Measurements from ENCODE around the gene PIEZO2. TPM values are rescaled to one million over a fixed set of nuclear protein-coding genes. Genes with fewer than 3 reads are reported as not detected.
A peak's percentile ranks its signal among the peaks of the same experiment; 100 is the strongest.

The PIEZO2 gene
- total and polyA plus RNA-seq, 11 donors = 0.04 to 4.9 (median 0.20) TPM; not detected in 2

DNA sequence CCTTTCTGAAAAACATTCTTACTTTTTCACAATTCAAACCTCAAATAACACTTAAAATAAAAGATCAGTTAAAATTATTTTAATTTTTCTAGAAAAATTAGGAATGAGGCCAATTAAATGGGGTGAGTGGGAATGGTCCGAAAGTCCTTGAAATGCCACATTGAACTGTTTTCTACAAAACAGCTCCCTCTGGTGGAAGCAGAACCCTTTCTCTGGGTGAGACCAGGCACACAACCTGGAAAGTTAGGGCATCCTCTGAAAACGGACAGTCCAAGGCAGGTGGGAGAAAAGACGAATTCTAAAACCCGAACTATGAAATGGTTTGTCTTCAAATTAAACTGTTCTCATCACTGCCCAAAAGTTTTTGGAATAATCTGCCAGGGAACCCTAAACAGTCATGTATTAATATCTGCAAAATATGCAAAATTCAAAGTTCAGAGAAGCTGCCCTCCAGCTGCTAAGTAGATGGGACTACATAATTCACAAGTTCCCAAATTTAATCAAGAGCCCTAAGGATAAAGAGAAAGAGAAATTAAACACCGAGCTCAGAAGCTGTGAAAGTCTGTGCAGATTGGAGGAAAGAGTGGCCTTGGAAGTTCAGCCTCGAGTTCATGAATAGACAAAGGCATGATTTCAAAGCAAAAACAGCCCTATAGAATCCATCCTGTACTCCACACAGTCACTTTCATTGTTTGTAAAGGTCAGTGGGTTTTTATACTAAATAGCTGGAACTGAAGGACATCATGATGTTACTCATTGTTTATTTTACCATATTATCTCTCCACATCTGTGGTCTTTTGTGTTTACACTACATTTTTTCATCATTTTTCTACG, 108.3 kb downstream of the PIEZO2 start:
- Histone ChIP-seq H3K4me1 (no peaks in the 10 kb centered on the region), H3K27me3 (peaks cover 0 to 3% (median 0%) of the 10 kb centered on the region in 9 donors), H3K9me3 (peaks cover 0 to 7% (median 0%) of the 10 kb centered on the region in 12 donors), H3K36me3 (no peaks in the 10 kb centered on the region), H3K4me3 (no peak overlapping the region), H3K27ac (no peak overlapping the region)
- DNase-seq (peak in 2 of 5 donors; percentile 36 to 37), ATAC-seq (peak in 2 of 4 donors; percentile 58 to 63)
- WGBS, 4 donors = 34 to 40% (median 37%) methylated on average over 7 of the region's 7 CpGs
- TF ChIP-seq, protein P1, sequence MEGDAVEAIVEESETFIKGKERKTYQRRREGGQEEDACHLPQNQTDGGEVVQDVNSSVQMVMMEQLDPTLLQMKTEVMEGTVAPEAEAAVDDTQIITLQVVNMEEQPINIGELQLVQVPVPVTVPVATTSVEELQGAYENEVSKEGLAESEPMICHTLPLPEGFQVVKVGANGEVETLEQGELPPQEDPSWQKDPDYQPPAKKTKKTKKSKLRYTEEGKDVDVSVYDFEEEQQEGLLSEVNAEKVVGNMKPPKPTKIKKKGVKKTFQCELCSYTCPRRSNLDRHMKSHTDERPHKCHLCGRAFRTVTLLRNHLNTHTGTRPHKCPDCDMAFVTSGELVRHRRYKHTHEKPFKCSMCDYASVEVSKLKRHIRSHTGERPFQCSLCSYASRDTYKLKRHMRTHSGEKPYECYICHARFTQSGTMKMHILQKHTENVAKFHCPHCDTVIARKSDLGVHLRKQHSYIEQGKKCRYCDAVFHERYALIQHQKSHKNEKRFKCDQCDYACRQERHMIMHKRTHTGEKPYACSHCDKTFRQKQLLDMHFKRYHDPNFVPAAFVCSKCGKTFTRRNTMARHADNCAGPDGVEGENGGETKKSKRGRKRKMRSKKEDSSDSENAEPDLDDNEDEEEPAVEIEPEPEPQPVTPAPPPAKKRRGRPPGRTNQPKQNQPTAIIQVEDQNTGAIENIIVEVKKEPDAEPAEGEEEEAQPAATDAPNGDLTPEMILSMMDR (IDR thresholded peaks at IDR 0.05) = peak; percentile 55 to 87 (median 72)
- no peak for TF ChIP-seq POLR2A (IDR thresholded peaks at IDR 0.05)
- intact Hi-C loops (cut with DNase I) = loop anchor here in 8 of 10 donors (1.0 to 10.0 kb wide), 8 partner anchors 186 to 479 kb away; no protein-coding TSS in a partner anchor

DNA sequence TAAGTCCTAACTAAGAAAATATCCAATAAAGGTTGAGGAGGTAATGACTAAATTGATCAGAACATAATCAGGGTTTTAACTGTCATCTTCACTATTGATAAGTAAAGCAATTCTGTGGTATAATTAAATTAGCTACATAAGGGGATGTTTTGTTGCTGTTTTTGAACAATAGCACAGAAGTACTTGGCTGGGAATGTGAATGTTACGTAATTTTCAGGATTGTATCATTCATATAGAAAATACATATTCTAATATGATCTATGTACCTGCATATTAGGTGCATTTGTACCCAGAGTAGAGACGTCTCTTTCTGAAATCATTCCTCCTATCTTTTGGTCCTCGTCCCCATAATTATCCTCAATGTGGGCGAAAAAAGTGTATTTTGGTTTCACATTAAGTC, 109.0 kb downstream of the PIEZO2 start:
- WGBS, 4 donors = 52 to 60% (median 58%) methylated on average over 4 of the region's 4 CpGs
- no peak for TF ChIP-seq POLR2A (IDR thresholded peaks at IDR 0.05)
- H3K9me3 ChIP-seq = peaks cover 0 to 7% (median 0%) of the 10 kb centered on the region in 12 donors
- DNase-seq = no peak
- H3K27ac ChIP-seq = no peak overlapping the region
- H3K4me3 ChIP-seq = no peak overlapping the region
- no peak for ATAC-seq
- H3K36me3 ChIP-seq = no peaks in the 10 kb centered on the region
- peaks cover 0 to 3% (median 0%) of the 10 kb centered on the region in 9 donors for H3K27me3 ChIP-seq
- no peaks in the 10 kb centered on the region for H3K4me1 ChIP-seq
- intact Hi-C loops (cut with DNase I) = loop anchor here in 8 of 10 donors (2.0 to 10.0 kb wide), 6 partner anchors 186 to 478 kb away; no protein-coding TSS in a partner anchor

DNA sequence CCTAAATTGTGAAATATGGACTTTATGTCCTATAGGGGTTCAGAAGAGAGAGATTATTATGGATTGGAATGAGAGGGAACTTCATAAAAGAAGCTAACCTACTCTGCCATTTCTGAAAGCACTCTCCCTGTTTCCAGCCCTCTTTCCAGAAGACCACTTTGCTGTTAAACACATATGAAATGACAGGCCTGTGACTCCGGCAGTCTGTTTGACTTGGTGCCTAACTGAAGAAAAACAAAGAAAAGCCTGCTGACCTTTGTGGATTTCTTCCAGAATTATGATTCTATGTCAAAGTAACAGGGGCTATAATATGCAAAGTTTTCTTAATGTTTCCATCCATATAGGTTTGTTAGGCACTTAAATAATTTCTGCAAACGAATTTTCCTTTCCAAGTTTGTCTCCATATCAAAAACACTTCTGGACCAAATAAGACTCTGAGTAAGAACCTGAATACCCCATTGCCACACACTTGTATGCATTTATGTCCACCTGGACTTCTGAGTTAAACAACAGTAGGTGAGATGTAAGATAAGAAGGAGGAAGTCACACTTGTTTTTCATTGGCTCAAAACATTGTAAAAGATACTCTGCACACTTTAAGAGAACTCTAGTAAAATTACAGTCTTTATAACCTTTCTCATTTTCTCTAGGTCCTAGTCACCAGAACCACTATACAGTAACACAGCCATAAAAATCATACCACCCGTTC, 111.7 kb downstream of the PIEZO2 start:
- Histone ChIP-seq H3K4me1 (no peaks in the 10 kb centered on the region), H3K9me3 (no peaks in the 10 kb centered on the region), H3K27ac (no peak overlapping the region), H3K36me3 (no peaks in the 10 kb centered on the region), H3K27me3 (peaks cover 0 to 3% (median 0%) of the 10 kb centered on the region in 9 donors), H3K4me3 (no peak overlapping the region)
- no peak for DNase-seq
- no peak for TF ChIP-seq POLR2A (IDR thresholded peaks at IDR 0.05)
- TF ChIP-seq, protein P1 (IDR thresholded peaks at IDR 0.05) = no peak
- no peak for ATAC-seq
- 81 to 86% (median 84%) methylated on average over 3 of the region's 3 CpGs for WGBS, 4 donors
- intact Hi-C loops (cut with DNase I) = loop anchor here in 3 of 10 donors (2.0 to 10.0 kb wide), 3 partner anchors 183 to 473 kb away; no protein-coding TSS in a partner anchor

DNA sequence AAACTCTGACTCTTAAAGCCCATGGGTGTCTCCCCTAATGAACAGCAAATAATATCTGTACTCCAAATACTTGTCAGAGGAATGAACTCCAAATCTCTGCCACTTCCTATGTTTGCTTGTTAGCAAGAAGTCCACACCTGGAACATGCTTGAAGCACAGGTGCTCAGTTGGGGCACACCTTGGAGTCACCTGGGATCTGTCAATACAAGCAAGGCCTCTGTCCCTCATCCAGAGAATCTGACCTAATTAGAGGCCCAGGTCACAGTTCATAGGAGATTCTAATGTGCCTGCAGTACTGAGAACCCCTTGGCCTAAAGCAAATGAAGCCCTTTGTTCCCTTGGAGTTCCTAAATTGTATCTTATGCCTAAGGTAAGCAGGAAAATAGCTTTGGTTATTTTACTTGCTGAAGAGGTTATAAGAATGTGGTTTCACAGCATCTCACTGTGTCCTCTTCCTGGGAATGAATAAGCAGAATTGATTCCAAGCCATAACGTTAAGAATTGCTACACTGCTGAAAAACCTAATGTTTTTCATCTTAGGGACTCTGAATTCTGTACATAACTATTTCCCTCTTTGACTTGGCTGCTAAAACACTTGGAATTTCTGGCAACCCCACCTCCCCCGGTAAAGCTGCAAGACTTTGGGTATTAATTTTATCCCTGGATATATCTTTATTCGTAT, 113.4 kb downstream of the PIEZO2 start:
- no peak for ATAC-seq
- Histone ChIP-seq H3K4me3 (no peak overlapping the region), H3K27me3 (no peaks in the 10 kb centered on the region), H3K4me1 (no peaks in the 10 kb centered on the region), H3K36me3 (no peaks in the 10 kb centered on the region), H3K27ac (no peak overlapping the region), H3K9me3 (no peaks in the 10 kb centered on the region)
- DNase-seq = no peak
- WGBS, 4 donors = 73 to 77% (median 76%) methylated on average over 3 of the region's 3 CpGs
- TF ChIP-seq, protein P1 (IDR thresholded peaks at IDR 0.05) = no peak
- TF ChIP-seq POLR2A (IDR thresholded peaks at IDR 0.05) = no peak
- intact Hi-C loops (cut with DNase I) = loop anchor here in 2 of 10 donors (5.0 to 10.0 kb wide), 2 partner anchors 184 to 471 kb away; no protein-coding TSS in a partner anchor

All from heart left ventricle (tissue), 16 donors.